T-cell (primary cell): ENCODE data around the gene AREL1. TPM values are rescaled to one million over a fixed set of nuclear protein-coding genes. Genes with fewer than 3 reads are reported as not detected.
A peak's percentile ranks its signal among the peaks of the same experiment; 100 is the strongest.

ENCODE experiments used
- ATAC-seq, 4 experiments: fragments of 200-7000 bp in 3 of 4; fragments of 150-1000 bp in 1 of 4; cut with Tn5 transposase; replicated peaks in 1 of 4; 1 replicate in 3 of 4; 2 replicates in 1 of 4; pipeline ENCODE4 v1.10.0; 2021; ENCODE audit warnings: moderate library complexity in 3 of 4, mild to moderate bottlenecking in 2 of 4, moderate number of reproducible peaks in 1 of 4
- CTCF ChIA-PET, 2 donors: fragments of 300-600 bp; sonication (Branson Sonifier 250); formaldehyde crosslinking; loops; one replicate each; lab custom pipeline; 2022; ENCODE audit warnings: antibody characterized with exemption in 2 of 2; lab: Charles Lee
- POLR2A ChIA-PET, 2 donors: fragments of 300-600 bp; sonication (Branson Sonifier 250); formaldehyde crosslinking; loops; one replicate each; lab custom pipeline; 2022; ENCODE audit warnings: antibody characterized with exemption in 2 of 2; lab: Charles Lee
- DNase-seq, 35 experiments: peaks; one replicate each; pipeline versions ENCODE4 v3.0.0 to v3.0.0-alpha.2; 2013 to 2023
- H3K27ac ChIP-seq: one replicate; pipeline ENCODE4 v1.5.1; 2013; ENCODE audit warnings: low read length
- H3K27me3 ChIP-seq, 2 experiments: replicated peaks in 1 of 2; 1 replicate in 1 of 2; 2 replicates in 1 of 2; pipeline versions ENCODE4 v1.6.1 to v1.7.0; 2013; ENCODE audit warnings: low read length in 1 of 2, mixed read lengths in 1 of 2; ENCODE audit not compliant: control insufficient read depth in 2 of 2, insufficient read depth in 2 of 2; ENCODE audit errors: extremely low read depth in 1 of 2
- H3K36me3 ChIP-seq, 2 donors: 1 replicate in 1 of 2; 2 replicates in 1 of 2; pipeline versions ENCODE4 v1.6.1 to v1.7.0; 2013; ENCODE audit warnings: low read length in 1 of 2; ENCODE audit not compliant: control insufficient read depth in 2 of 2, insufficient read depth in 1 of 2; ENCODE audit errors: extremely low read depth in 1 of 2
- H3K4me1 ChIP-seq, 2 experiments: 1 replicate in 1 of 2; 2 replicates in 1 of 2; pipeline versions ENCODE4 v1.6.1 to v1.7.0; 2013; ENCODE audit warnings: low read length in 2 of 2, mixed read lengths in 1 of 2; ENCODE audit not compliant: insufficient read depth in 2 of 2, control insufficient read depth in 1 of 2; ENCODE audit errors: extremely low read depth in 1 of 2
- H3K4me3 ChIP-seq, 2 donors: 1 replicate in 1 of 2; 2 replicates in 1 of 2; pipeline versions ENCODE4 v1.5.1 to v1.7.0; 2013; ENCODE audit warnings: mild to moderate bottlenecking in 2 of 2, low read length in 1 of 2, moderate library complexity in 1 of 2; ENCODE audit not compliant: control insufficient read depth in 1 of 2; ENCODE audit errors: extremely low read depth in 1 of 2
- H3K9me3 ChIP-seq: 2 replicates; pipeline ENCODE4 v1.7.0; 2013
- H3K27ac Mint-ChIP-seq, 2 donors: one replicate each; pipeline ENCODE4 v1.8.0; 2020 to 2021; ENCODE audit warnings: mild to moderate bottlenecking in 2 of 2, mixed read lengths in 2 of 2
- H3K27me3 Mint-ChIP-seq, 2 donors: one replicate each; pipeline ENCODE4 v1.8.0; 2021 to 2022; ENCODE audit warnings: mixed read lengths in 2 of 2
- H3K36me3 Mint-ChIP-seq: one replicate; pipeline ENCODE4 v1.8.0; 2021; ENCODE audit warnings: mixed read lengths
- H3K4me1 Mint-ChIP-seq, 3 donors: one replicate each; pipeline ENCODE4 v1.8.0; 2020 to 2022; ENCODE audit warnings: mixed read lengths in 3 of 3, mild to moderate bottlenecking in 1 of 3
- H3K4me3 Mint-ChIP-seq, 3 donors: one replicate each; pipeline ENCODE4 v1.8.0; 2020 to 2022; ENCODE audit warnings: mild to moderate bottlenecking in 3 of 3, mixed read lengths in 3 of 3, moderate library complexity in 3 of 3
- H3K9me3 Mint-ChIP-seq, 3 donors: one replicate each; pipeline ENCODE4 v1.8.0; 2020 to 2022; ENCODE audit warnings: mixed read lengths in 3 of 3
- WGBS: methylation state at CpG from one replicate; pipeline ENCODE4 v1.1.5; 2013; ENCODE audit warnings: missing lambda C conversion rate; ENCODE audit not compliant: insufficient coverage; 5-methylcytosine and 5-hydroxymethylcytosine counted together
- total RNA-seq, 35 experiments: library from RNA in 6 of 35; stranded (reverse) in 6 of 35; fragments of 120-200 nt in 1 of 35; gene quantifications; one replicate each; pipeline versions ENCODE4 v1.2.1 to v1.2.4 and lab custom pipeline; 2013 to 2026

AREL1 gene
- total RNA-seq, 5 donors from 2014 or later (not counting 1 experiment from before 2014, with no cell fraction given) = 38.7 to 46.2 (median 42.3) TPM

DNA sequence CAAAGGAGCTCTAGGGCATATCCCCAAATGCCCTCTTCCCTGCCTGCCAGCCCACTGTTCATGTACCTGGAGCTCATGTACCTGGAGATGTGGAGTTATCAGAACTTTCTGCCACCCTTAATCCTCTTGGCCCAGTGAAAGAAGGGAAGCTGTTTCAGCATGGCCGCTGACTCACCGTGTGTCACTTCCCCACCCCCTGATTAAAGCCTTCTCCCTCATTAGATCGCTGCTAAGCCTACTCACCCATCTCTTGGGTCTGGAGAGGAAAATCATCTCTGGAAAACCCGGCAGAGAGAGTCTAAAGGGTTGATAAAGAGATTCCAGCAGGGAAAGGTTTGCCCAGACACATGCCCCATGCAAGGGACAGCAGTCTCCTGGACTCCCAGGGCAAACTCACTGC lies 96.4 kb downstream of the AREL1 start:
- Mint-ChIP-seq H3K4me3 (no peak overlapping the region), H3K36me3 (no peaks in the 10 kb centered on the region), H3K27ac (no peak overlapping the region), H3K9me3 (no peaks in the 10 kb centered on the region), H3K27me3 (peaks cover 0 to 4% of the 10 kb centered on the region in 2 donors), H3K4me1 (peaks cover 59 to 73% (median 63%) of the 10 kb centered on the region in 3 donors)
- 89% methylated on average over 1 of the region's 4 CpGs for WGBS
- no peaks in the 10 kb centered on the region for H3K36me3 ChIP-seq
- no peak for DNase-seq
- H3K4me3 ChIP-seq = no peak overlapping the region
- ATAC-seq = no peak
- ChIA-PET CTCF (interaction anchor here in 1 of 2 donors (3.4 kb wide), 1 partner anchor 7 kb away, joined by 39 read pairs; no protein-coding TSS in a partner anchor), POLR2A (no interaction called here)
- no peak overlapping the region for H3K27ac ChIP-seq
- no peaks in the 10 kb centered on the region for H3K9me3 ChIP-seq
- H3K27me3 ChIP-seq = peaks cover 0 to 22% of the 10 kb centered on the region in 2 experiments
- H3K4me1 ChIP-seq = peaks cover 12 to 88% of the 10 kb centered on the region in 2 experiments

DNA sequence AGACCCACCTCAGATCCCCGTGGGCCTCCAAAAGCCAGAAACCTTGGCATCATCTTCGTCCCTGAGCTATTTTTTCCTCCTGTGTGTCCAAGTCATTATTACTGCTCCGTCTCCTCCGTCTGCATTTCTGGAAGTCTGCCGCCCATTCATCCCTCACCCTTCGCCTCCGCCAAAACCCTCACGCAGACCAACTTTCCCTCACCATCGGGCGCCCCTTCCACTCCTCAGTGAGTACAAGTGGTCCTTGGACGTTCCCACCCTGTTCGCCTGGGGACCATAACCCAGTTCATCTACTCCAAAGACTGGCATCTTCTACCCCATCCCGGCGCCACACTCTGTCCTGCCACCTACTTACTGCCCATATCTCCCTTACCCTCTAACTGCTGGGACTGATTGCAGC lies 97.1 kb downstream of the AREL1 start:
- H3K27ac ChIP-seq = no peak overlapping the region
- no peaks in the 10 kb centered on the region for H3K9me3 Mint-ChIP-seq
- no peaks in the 10 kb centered on the region for H3K36me3 Mint-ChIP-seq
- ChIA-PET CTCF (interaction anchor here in 1 of 2 donors (0.9 kb wide), 1 partner anchor 263 kb away, joined by 4 read pairs; no protein-coding TSS in a partner anchor), POLR2A (interaction anchor here in 1 of 2 donors (0.6 kb wide), 1 partner anchor 557 kb away, joined by 5 read pairs; no protein-coding TSS in a partner anchor)
- peaks cover 0 to 4% of the 10 kb centered on the region in 2 donors for H3K27me3 Mint-ChIP-seq
- H3K36me3 ChIP-seq = no peaks in the 10 kb centered on the region
- peaks cover 52 to 66% (median 63%) of the 10 kb centered on the region in 3 donors for H3K4me1 Mint-ChIP-seq
- no peaks in the 10 kb centered on the region for H3K9me3 ChIP-seq
- peaks cover 0 to 27% of the 10 kb centered on the region in 2 experiments for H3K27me3 ChIP-seq
- H3K4me3 Mint-ChIP-seq = peak overlapping the region in 1 of 3 donors; percentile 21
- no peak overlapping the region for H3K4me3 ChIP-seq
- 92% methylated on average over 12 of the region's 14 CpGs for WGBS
- ATAC-seq = no peak
- no peak overlapping the region for H3K27ac Mint-ChIP-seq
- peaks cover 12 to 81% of the 10 kb centered on the region in 2 experiments for H3K4me1 ChIP-seq
- no peak for DNase-seq

DNA sequence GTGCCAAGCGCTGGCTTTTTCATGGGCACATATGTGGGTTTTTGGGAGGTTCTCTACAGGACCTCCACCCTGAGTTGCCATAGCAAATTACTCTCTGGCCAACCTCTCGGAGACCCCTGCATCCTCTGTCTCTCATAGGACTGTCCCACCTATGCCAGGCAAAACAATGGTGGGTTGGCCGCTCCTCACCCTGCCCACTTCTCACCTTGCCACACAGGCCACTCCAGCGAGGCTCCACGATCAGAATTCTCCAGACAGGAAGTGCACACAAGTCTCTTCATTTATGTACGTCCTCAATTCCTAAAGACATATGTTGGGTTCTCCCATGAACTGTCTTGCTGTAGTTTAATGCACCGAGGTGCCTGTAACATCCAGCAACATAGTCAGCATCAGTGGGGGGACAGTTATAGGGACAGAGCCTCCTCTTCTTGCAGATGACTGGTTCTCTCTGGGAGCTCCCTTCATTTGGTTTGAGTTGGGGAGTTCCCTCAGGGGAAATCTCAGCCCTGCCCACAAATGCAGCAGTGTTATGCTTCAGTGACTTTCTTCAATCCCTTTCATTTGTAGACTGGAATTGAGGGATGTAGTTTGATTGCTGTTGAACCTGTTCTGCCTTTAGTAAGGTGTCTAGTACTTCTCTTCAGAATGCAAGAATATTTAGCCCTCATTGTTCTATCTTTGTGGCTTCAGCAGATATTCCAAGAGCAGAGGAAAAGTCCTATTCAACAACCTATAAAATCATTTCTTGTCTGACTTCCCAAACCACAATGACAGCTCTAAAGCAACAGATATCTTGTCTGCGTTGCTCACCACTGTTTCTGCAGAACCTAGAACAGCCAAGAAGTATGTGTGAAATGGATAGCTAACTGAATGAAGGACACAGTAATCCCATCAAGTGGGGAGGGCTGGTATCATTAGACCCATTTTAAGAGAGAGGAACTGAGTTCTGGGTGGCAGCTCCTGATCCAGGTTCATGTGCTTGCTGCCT lies 98.1 kb downstream of the AREL1 start:
- H3K27ac Mint-ChIP-seq = no peak overlapping the region
- peaks cover 0 to 28% of the 10 kb centered on the region in 2 experiments for H3K27me3 ChIP-seq
- peaks cover 47 to 63% (median 57%) of the 10 kb centered on the region in 3 donors for H3K4me1 Mint-ChIP-seq
- CTCF ChIA-PET = interaction anchor here in 1 of 2 donors (0.6 to 0.9 kb wide), 2 partner anchors 115 to 264 kb away, joined by 4 to 5 read pairs; no protein-coding TSS in a partner anchor
- no peak overlapping the region for H3K4me3 ChIP-seq
- no peaks in the 10 kb centered on the region for H3K36me3 Mint-ChIP-seq
- H3K4me3 Mint-ChIP-seq = peak overlapping the region in 2 of 3 donors; percentile 60 to 65
- H3K36me3 ChIP-seq = no peaks in the 10 kb centered on the region
- no peaks in the 10 kb centered on the region for H3K9me3 ChIP-seq
- 71% methylated on average over 5 of the region's 8 CpGs for WGBS
- H3K9me3 Mint-ChIP-seq = no peaks in the 10 kb centered on the region
- ATAC-seq (no peak), DNase-seq (peak in 1 of 35 experiments; percentile 45)
- H3K27me3 Mint-ChIP-seq = peaks cover 0 to 4% of the 10 kb centered on the region in 2 donors
- POLR2A ChIA-PET = interaction anchor here (0.5 to 0.6 kb wide), 2 partner anchors 12 to 443 kb away, joined by 8 read pairs; no protein-coding TSS in a partner anchor
- peaks cover 12 to 72% of the 10 kb centered on the region in 2 experiments for H3K4me1 ChIP-seq
- H3K27ac ChIP-seq = no peak overlapping the region

DNA sequence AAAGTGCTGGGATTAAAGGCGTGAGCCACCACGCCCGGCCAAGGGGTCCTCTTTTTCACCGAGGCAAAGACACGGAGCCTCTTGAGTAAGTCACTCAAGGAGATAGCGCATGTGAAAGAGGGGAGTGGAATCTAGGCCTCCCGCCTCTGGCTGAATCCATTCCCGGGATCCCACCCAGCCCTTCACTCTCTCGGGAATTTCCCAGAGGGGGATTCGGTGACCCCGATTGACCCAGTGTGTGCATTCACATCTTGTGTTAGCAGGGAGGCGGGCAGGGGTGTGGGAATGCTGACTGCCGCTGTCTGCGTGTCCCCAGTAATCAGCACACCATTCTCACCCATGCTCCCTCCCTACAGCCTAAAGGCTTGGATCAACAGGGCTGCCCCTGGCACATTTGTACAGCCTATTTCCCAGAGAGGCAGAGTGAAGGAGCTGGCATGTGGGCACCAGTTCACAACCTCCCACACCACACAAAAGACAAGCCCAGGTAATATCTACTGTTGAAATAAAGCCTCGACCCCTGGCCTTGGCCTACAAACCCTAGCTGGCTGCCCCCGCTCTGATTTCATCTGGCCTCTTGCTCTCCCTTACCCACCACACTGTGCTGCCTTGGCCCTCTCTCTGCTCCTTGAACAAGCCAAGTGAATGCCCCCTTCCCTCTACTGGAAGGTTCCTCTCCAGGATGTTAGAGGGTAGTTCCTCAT lies 99.5 kb downstream of the AREL1 start:
- ChIA-PET CTCF (interaction anchor here in 1 of 2 donors (0.5 to 1.5 kb wide), 3 partner anchors 9 to 183 kb away, joined by 3 to 6 read pairs (median 4); no protein-coding TSS in a partner anchor), POLR2A (no interaction called here)
- Histone ChIP-seq H3K4me3 (no peak overlapping the region), H3K27me3 (peaks cover 0 to 28% of the 10 kb centered on the region in 2 experiments), H3K9me3 (no peaks in the 10 kb centered on the region), H3K27ac (no peak overlapping the region), H3K4me1 (peaks cover 2 to 65% of the 10 kb centered on the region in 2 experiments), H3K36me3 (no peaks in the 10 kb centered on the region)
- Mint-ChIP-seq H3K4me1 (peaks cover 41 to 58% (median 53%) of the 10 kb centered on the region in 3 donors), H3K27me3 (peaks cover 0 to 4% of the 10 kb centered on the region in 2 donors), H3K9me3 (no peaks in the 10 kb centered on the region), H3K36me3 (no peaks in the 10 kb centered on the region), H3K27ac (peak overlapping the region in 1 of 2 donors; percentile 14), H3K4me3 (peak overlapping the region; percentile 44 to 80 (median 64))
- ATAC-seq (no peak), DNase-seq (no peak)
- WGBS = 74% methylated on average over 7 of the region's 16 CpGs

DNA sequence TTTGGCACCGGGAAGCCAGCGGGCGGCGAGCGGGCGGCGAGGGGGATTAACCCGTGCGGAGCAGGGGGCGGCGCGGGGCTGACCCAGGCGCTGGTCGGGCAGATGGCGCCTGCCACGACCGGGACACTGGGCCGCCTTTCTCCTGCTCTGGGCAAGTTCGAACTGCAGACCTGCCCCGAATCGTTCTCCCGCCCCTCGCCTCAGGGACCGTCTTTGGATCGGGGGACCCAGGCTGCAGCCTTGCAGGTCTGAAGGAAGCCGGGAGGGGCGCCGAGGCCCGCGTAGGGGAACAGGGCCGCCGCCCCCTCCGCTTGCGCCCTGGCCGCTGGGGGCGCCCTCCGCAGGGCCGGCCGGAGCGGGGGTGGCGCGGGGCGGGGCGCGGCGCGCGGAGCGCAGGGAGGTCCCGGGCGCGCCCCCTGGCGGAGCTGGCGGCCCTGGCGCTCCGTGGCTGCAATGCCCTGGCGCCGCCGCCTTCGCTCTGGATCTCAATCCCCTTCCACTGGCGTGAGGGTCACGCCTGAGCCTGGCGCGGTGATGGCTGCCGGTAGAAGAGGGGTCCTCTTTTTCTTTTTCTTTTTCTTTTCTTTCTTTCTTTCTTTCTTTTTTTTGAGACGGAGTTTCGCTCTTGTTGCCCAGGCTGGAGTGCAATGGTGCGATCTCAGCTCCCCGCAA lies 100.4 kb downstream of the AREL1 start:
- peaks cover 0 to 57% of the 10 kb centered on the region in 2 experiments for H3K4me1 ChIP-seq
- H3K36me3 ChIP-seq = no peaks in the 10 kb centered on the region
- Mint-ChIP-seq H3K4me3 (peak overlapping the region; percentile 75 to 80 (median 77)), H3K27me3 (peaks cover 0 to 4% of the 10 kb centered on the region in 2 donors), H3K4me1 (peaks cover 32 to 50% (median 45%) of the 10 kb centered on the region in 3 donors), H3K36me3 (no peaks in the 10 kb centered on the region), H3K27ac (no peak overlapping the region), H3K9me3 (no peaks in the 10 kb centered on the region)
- no peak overlapping the region for H3K27ac ChIP-seq
- 2% methylated on average over 56 of the region's 69 CpGs for WGBS
- ATAC-seq = peak; percentile 83 to 93 (median 86)
- peaks cover 0 to 28% of the 10 kb centered on the region in 2 experiments for H3K27me3 ChIP-seq
- H3K4me3 ChIP-seq = peak overlapping the region; percentile 63 to 75
- ChIA-PET CTCF (interaction anchor here (0.5 to 1.5 kb wide), 5 partner anchors 9 to 292 kb away, joined by 3 to 6 read pairs (median 3); no protein-coding TSS in a partner anchor), POLR2A (no interaction called here)
- no peaks in the 10 kb centered on the region for H3K9me3 ChIP-seq
- DNase-seq = peak; percentile 61 to 95 (median 78)
